GM12891 (cell line): ENCODE results near the gene DNM3.

Experiments
- POLR2A ChIP-seq: IDR thresholded peaks from 2 replicates; pipeline ENCODE4 v1.6.1; 2011; ENCODE audit warnings: low read depth, low read length, control low read depth
- POLR2AphosphoS5 ChIP-seq: IDR thresholded peaks from 2 replicates; pipeline ENCODE4 v1.6.1; 2011; ENCODE audit warnings: low read depth, low read length, control low read depth
- SPI1 ChIP-seq: IDR thresholded peaks from 2 replicates; pipeline ENCODE4 v1.6.1; 2011; ENCODE audit warnings: low read depth, low read length, control low read depth
- TAF1 ChIP-seq: IDR thresholded peaks from 2 replicates; pipeline ENCODE4 v1.6.1; 2011; ENCODE audit warnings: low read depth, low read length, control low read depth

DNA sequence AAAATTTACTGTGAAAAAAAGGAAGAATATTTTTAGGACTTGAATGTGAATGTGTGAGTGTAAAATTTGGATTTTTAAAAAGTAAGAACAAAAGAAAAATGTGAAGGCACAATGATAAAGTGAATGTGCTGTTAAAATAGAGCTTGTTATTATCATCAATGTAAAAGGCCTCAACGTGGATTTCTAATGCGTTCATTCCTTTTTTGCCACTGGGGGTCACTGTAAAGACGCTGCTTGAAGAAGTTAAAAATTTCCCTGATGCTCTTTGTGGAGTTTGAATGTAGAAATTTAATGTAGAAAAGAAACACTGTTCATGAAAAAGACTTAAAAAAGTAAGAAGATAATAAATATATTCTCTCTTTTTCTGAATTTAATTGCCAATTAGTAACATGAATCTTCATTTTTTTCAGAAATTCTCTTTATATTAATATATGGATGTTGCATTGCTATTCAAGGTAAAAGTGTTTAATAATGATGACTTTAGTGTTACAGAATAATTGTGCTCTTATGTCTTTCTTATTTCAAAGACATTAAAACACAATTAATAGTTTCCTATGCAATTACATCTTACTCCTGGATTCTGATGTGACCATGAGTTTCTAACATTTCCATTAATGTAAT, 161.5 kb downstream of the DNM3 start:
- TF ChIP-seq POLR2A, result no peak
- TF ChIP-seq POLR2AphosphoS5, result no peak
- TF ChIP-seq TAF1, result no peak
- TF ChIP-seq SPI1, result no peak
